K562 (cell line): ENCODE results near the gene P3H4. TPM values are rescaled to one million over a fixed set of nuclear protein-coding genes. Genes with fewer than 3 reads are reported as not detected.
A peak's percentile ranks its signal among the peaks of the same experiment; 100 is the strongest.

Experiments
- ATAC-seq: fragments of 200-7000 bp; cut with Tn5 transposase; 3 replicates; pipeline ENCODE4 v1.9.1; 2020; ENCODE audit warnings: moderate library complexity
- Bru-seq: library from RNA; stranded (reverse); fragments of 400-500 nt; gene quantifications from one replicate; lab custom pipeline; 2021; lab: Mats Ljungman, UMichigan
- BruChase-seq, 2 experiments: library from RNA; stranded (reverse); fragments of 400-500 nt; gene quantifications; one replicate each; lab custom pipeline; 2021; lab: Mats Ljungman, UMichigan
- BruUV-seq: library from RNA; stranded (reverse); fragments of 400-500 nt; replicated peaks from 2 replicates; lab custom pipeline; 2021; lab: Mats Ljungman, UMichigan
- CTCF ChIA-PET: fragments of 300-600 bp; formaldehyde crosslinking; extraction: SDS; loops from one replicate; lab custom pipeline; 2021; ENCODE audit warnings: low intra/inter-chr PET ratio; lab: Yijun Ruan, JAX
- POLR2A ChIA-PET: fragments of 300-600, 350-650 bp; sonication (Branson Sonifier 250); formaldehyde crosslinking; extraction: SDS; loops from one replicate; lab custom pipeline; 2021; ENCODE audit warnings: antibody characterized with exemption, inconsistent platforms; lab: Yijun Ruan, JAX
- DNase-seq, 4 experiments: peaks; one replicate each; pipeline versions ENCODE4 v3.0.0 to v3.0.0-alpha.2; 2011 to 2018; ENCODE audit warnings: low spot score in 3 of 4, mixed read lengths in 3 of 4; ENCODE audit errors: extremely low read depth in 1 of 4
- FAIRE-seq: peaks from 2 replicates; lab custom pipeline; 2011; peaks lifted over from hg19 to GRCh38; lab: Jason Lieb, UNC
- H2AFZ ChIP-seq: 2 replicates; pipeline ENCODE4 v1.6.0; 2011; ENCODE audit warnings: low read depth, low read length, control low read depth, inconsistent platforms
- H3K27ac ChIP-seq: fragments of 200-600 bp; 3 replicates; pipeline ENCODE4 v1.8.0; 2011; ENCODE audit warnings: low read depth, mild to moderate bottlenecking, control low read depth, inconsistent platforms, low read length, moderate library complexity, mixed read lengths; ENCODE audit errors: extremely low read depth
- H3K27me3 ChIP-seq, 2 experiments: fragments of 300-600 bp in 1 of 2; 2 replicates in 1 of 2; 3 replicates in 1 of 2; pipeline versions ENCODE4 v1.6.0 to v1.8.0; 2011; ENCODE audit warnings: inconsistent platforms in 2 of 2, low read length in 2 of 2, mild to moderate bottlenecking in 1 of 2, mixed read lengths in 1 of 2, moderate library complexity in 1 of 2; ENCODE audit not compliant: control insufficient read depth in 2 of 2, insufficient read depth in 2 of 2
- H3K36me3 ChIP-seq: fragments of 300-600 bp; 3 replicates; pipeline ENCODE4 v1.8.0; 2011; ENCODE audit warnings: mild to moderate bottlenecking, low read length, inconsistent platforms; ENCODE audit not compliant: control insufficient read depth, insufficient read depth
- H3K4me1 ChIP-seq, 2 experiments: fragments of 200-600 bp in 1 of 2; replicated peaks in 1 of 2; 2 replicates in 1 of 2; 3 replicates in 1 of 2; pipeline versions ENCODE4 v1.5.1 to v1.8.0; 2011; ENCODE audit warnings: inconsistent platforms in 2 of 2, low read length in 2 of 2, mild to moderate bottlenecking in 1 of 2, mixed read lengths in 1 of 2, moderate library complexity in 1 of 2; ENCODE audit not compliant: control insufficient read depth in 2 of 2, insufficient read depth in 2 of 2
- H3K4me2 ChIP-seq: 2 replicates; pipeline ENCODE4 v1.6.1; 2011; ENCODE audit warnings: low read length, control low read depth, inconsistent platforms, mixed read lengths; ENCODE audit not compliant: insufficient read depth
- H3K4me3 ChIP-seq: fragments of 200-600 bp; sonication (generic), shearing (Covaris generic); 2 replicates; pipeline ENCODE4 v1.5.1; 2016; ENCODE audit warnings: control low read depth, inconsistent platforms
- H3K79me2 ChIP-seq: fragments of 200-600 bp; 3 replicates; pipeline ENCODE4 v1.8.0; 2011; ENCODE audit warnings: low read length, inconsistent platforms; ENCODE audit not compliant: control insufficient read depth, insufficient read depth
- H3K9ac ChIP-seq, 2 experiments: 2 replicates each; pipeline versions ENCODE4 v1.6.0 to v1.6.1; 2011; ENCODE audit warnings: low read depth in 2 of 2, low read length in 2 of 2, control low read depth in 1 of 2, inconsistent platforms in 1 of 2, mild to moderate bottlenecking in 1 of 2, mixed read lengths in 1 of 2; ENCODE audit not compliant: insufficient read depth in 1 of 2
- H3K9me1 ChIP-seq: one replicate; pipeline ENCODE4 v1.6.0; 2011; ENCODE audit warnings: inconsistent platforms, mild to moderate bottlenecking, low read length, moderate library complexity; ENCODE audit not compliant: control insufficient read depth, insufficient read depth
- H3K9me3 ChIP-seq: replicated peaks from 2 replicates; pipeline ENCODE4 v1.5.1; 2011; ENCODE audit warnings: low read depth, low read length, inconsistent platforms; ENCODE audit not compliant: control insufficient read depth, insufficient read depth
- H4K20me1 ChIP-seq: replicated peaks from 2 replicates; pipeline ENCODE4 v1.6.1; 2011; ENCODE audit warnings: low read length, inconsistent platforms, mixed read lengths; ENCODE audit not compliant: control insufficient read depth, insufficient read depth
- ASH1L ChIP-seq: fragments of 450-650 bp; IDR thresholded peaks from 2 replicates; pipeline ENCODE4 v1.6.1; 2018; ENCODE audit warnings: borderline replicate concordance, mild to moderate bottlenecking, low read depth; ENCODE audit not compliant: partially characterized antibody
- BRD4 ChIP-seq: fragments of 200-600 bp; sonication (generic); IDR thresholded peaks from 2 replicates; pipeline ENCODE4 v1.6.1; 2017; ENCODE audit warnings: inconsistent platforms
- BRF1 ChIP-seq: IDR thresholded peaks from 3 replicates; pipeline ENCODE4 v1.6.1; 2011; ENCODE audit warnings: borderline replicate concordance, mild to moderate bottlenecking; ENCODE audit not compliant: insufficient read length; ENCODE audit errors: extremely low read depth
- CBX1 ChIP-seq: sonication (generic); IDR thresholded peaks from 2 replicates; pipeline ENCODE4 v1.6.1; 2016; ENCODE audit warnings: antibody characterized with exemption, low read depth, mild to moderate bottlenecking
- HIVEP1 ChIP-seq: fragments of 250-450 bp; sonication (Bioruptor Pico); IDR thresholded peaks from 2 replicates; pipeline ENCODE4 v1.4.0; 2020; ENCODE audit warnings: mild to moderate bottlenecking
- HNRNPLL ChIP-seq: fragments of 200-400 bp; formaldehyde crosslinking; IDR thresholded peaks from 2 replicates; pipeline ENCODE4 v1.6.1; 2017; ENCODE audit warnings: low read length, low read depth, mild to moderate bottlenecking; ENCODE audit not compliant: poor library complexity, severe bottlenecking
- LCOR ChIP-seq: sonication (generic); formaldehyde crosslinking; IDR thresholded peaks from 2 replicates; pipeline ENCODE4 v1.8.0; 2022; ENCODE audit warnings: mild to moderate bottlenecking, missing genetic modification reagents
- MTA1 ChIP-seq: fragments of 450-650 bp; IDR thresholded peaks from 2 replicates; pipeline ENCODE4 v1.6.1; 2017; ENCODE audit warnings: borderline replicate concordance
- NR3C1 ChIP-seq: sonication (generic); formaldehyde crosslinking; IDR thresholded peaks from 2 replicates; pipeline ENCODE4 v1.8.1; 2022; ENCODE audit warnings: missing genetic modification reagents
- PHF8 ChIP-seq: fragments of 200-600 bp; sonication (generic); IDR thresholded peaks from 2 replicates; pipeline ENCODE4 v1.6.1; 2012; ENCODE audit warnings: mixed run types, mild to moderate bottlenecking, inconsistent platforms, low read length, moderate library complexity, borderline replicate concordance
- SRSF1 ChIP-seq: fragments of 200-400 bp; formaldehyde crosslinking; IDR thresholded peaks from 2 replicates; pipeline ENCODE4 v1.6.1; 2017; ENCODE audit warnings: mild to moderate bottlenecking, low read depth, low read length, moderate library complexity
- TOE1 ChIP-seq, 2 experiments: fragments of 450-650 bp in 1 of 2; sonication (generic) in 1 of 2; formaldehyde crosslinking in 1 of 2; IDR thresholded peaks; 2 replicates each; pipeline versions ENCODE4 v1.7.1 to v1.8.0; 2016 to 2022; ENCODE audit warnings: borderline replicate concordance in 2 of 2, mild to moderate bottlenecking in 2 of 2, antibody characterized with exemption in 1 of 2, inconsistent platforms in 1 of 2, low read depth in 1 of 2, missing genetic modification reagents in 1 of 2, moderate library complexity in 1 of 2
- ZBTB7A ChIP-seq: IDR thresholded peaks from 2 replicates; pipeline ENCODE4 v1.6.1; 2011; ENCODE audit warnings: low read depth, mild to moderate bottlenecking, low read length, moderate library complexity, borderline replicate concordance; ENCODE audit not compliant: control insufficient read depth
- ZC3H4 ChIP-seq: sonication (generic); formaldehyde crosslinking; IDR thresholded peaks from 2 replicates; pipeline ENCODE4 v1.9.0; 2021; ENCODE audit warnings: missing genetic modification reagents, borderline replicate concordance
- ZNF695 ChIP-seq: fragments of 450-650 bp; formaldehyde crosslinking; IDR thresholded peaks from 2 replicates; pipeline ENCODE4 v1.4.0; 2020; ENCODE audit warnings: mild to moderate bottlenecking, moderate library complexity
- WGBS: fragments of 100-300 bp; shearing (Covaris generic); methylation state at CpG from one replicate; pipeline ENCODE4 v1.1.6; 2016; ENCODE audit warnings: low coverage, mixed read lengths; ENCODE audit not compliant: insufficient coverage; ENCODE audit errors: missing lambda C conversion rate; 5-methylcytosine and 5-hydroxymethylcytosine counted together
- in situ Hi-C: fragments of 300-500 bp; cut with MboI; formaldehyde crosslinking; loops from 4 replicates; pipeline ENCODE4 v1.15.0; 2018; ENCODE audit warnings: inconsistent platforms, mixed read lengths
- intact Hi-C: fragments of 100-400 bp; cut with micrococcal nuclease; formaldehyde crosslinking; loops from 2 replicates; pipeline ENCODE4 v1.14.2; 2022
- long read RNA-seq, 3 experiments: library from polyadenylated mRNA in 2 of 3; library from RNA in 1 of 3; unstranded in 2 of 3; stranded (forward) in 1 of 3; transcript quantifications; one replicate each; pipeline ENCODE4 v2.0.0, GENCODE V29; 2019 to 2022
- polyA minus RNA-seq, 3 experiments: library from RNA; depleted of rRNA, polyadenylated mRNA; stranded (reverse); fragments of >200 nt; gene quantifications; 2 replicates each; pipeline ENCODE4 v1.2.3, GENCODE V29; 2011
- polyA plus RNA-seq, 8 experiments: library from polyadenylated mRNA; depleted of rRNA in 4 of 8; stranded (reverse) in 5 of 8; unstranded in 3 of 8; fragments of >200 nt; fragmentation: Nextera tagmentation in 2 of 8; fragmentation: Illumina TruSeq in 1 of 8; extraction: Ambion mirVana in 2 of 8; extraction: Trizol in 1 of 8; gene quantifications; 2 replicates each; pipeline versions ENCODE4 v1.2.1 to v1.2.3, GENCODE V29; 2011 to 2014; ENCODE audit warnings: inconsistent platforms in 1 of 8, missing spikeins in 1 of 8
- total RNA-seq, 7 experiments: library from RNA; depleted of rRNA in 6 of 7; stranded (reverse); fragments of >200 nt in 6 of 7; fragmentation: Illumina TruSeq in 2 of 7; extraction: Trizol in 2 of 7; gene quantifications; 2 replicates each; pipeline versions ENCODE4 v1.2.1 to v1.2.3, GENCODE V29; 2011 to 2021; ENCODE audit warnings: low replicate concordance in 1 of 7
- TF ChIP-seq, protein P1 (sequence below): fragments of 250-450 bp; sonication (Bioruptor Pico); IDR thresholded peaks from 2 replicates; pipeline ENCODE4 v1.5.0; 2021

P3H4 gene
- 2.3 and 6.4 TPM in 2 replicates for total RNA-seq (2011; cell fraction: chromatin; rRNA removed; ENCODE audit: low replicate concordance)
- total RNA-seq (2011; cell fraction: nucleolus; rRNA removed): 5.1 and 7.0 TPM in 2 replicates
- 4.8 and 6.9 TPM in 2 replicates for total RNA-seq (2011; cell fraction: nucleoplasm; rRNA removed)
- total RNA-seq (2014; rRNA removed) (2.4 and 3.0 TPM in 2 replicates), total RNA-seq (2014; rRNA removed; fragmentation: Illumina TruSeq; extraction: Trizol) (0.26 and 0.69 TPM in 2 replicates), total RNA-seq (2015; rRNA removed; fragmentation: Illumina TruSeq; extraction: Trizol) (1.5 and 1.9 TPM in 2 replicates), total RNA-seq (2021) (1.9 and 2.4 TPM in 2 replicates), polyA plus RNA-seq (2011; rRNA removed) (1.0 and 1.2 TPM in 2 replicates), polyA plus RNA-seq (2014; fragmentation: Illumina TruSeq; extraction: Trizol) (0.95 and 1.00 TPM in 2 replicates), polyA plus RNA-seq (2014; fragmentation: Nextera tagmentation; extraction: Ambion mirVana) (under 1 TPM; 0.10 to 0.39 TPM), polyA plus RNA-seq (2014; rRNA removed) (3.3 and 3.7 TPM in 2 replicates), polyA minus RNA-seq (2011; rRNA and poly(A)+ RNA removed) (0.57 and 1.1 TPM in 2 replicates), Bru-seq, nascent RNA (percentile 39 among the genes with signal in this experiment), BruChase-seq, experiment 1, labeled RNA remaining after a 2-hour chase (percentile 34 among the genes with signal in this experiment), BruChase-seq, experiment 2, labeled RNA remaining after a 6-hour chase (percentile 36 among the genes with signal in this experiment)
- 1.4 and 2.5 TPM in 2 replicates for polyA plus RNA-seq (2011; cell fraction: cytosol; rRNA removed)
- polyA plus RNA-seq (2011; cell fraction: nucleus; rRNA removed): 0.88 and 1.4 TPM in 2 replicates
- 2.6 and 3.4 TPM in 2 replicates for polyA plus RNA-seq (2012)
- polyA minus RNA-seq (2011; cell fraction: cytosol; rRNA and poly(A)+ RNA removed): 1.8 and 2.3 TPM in 2 replicates
- 1.6 and 2.0 TPM in 2 replicates for polyA minus RNA-seq (2011; cell fraction: nucleus; rRNA and poly(A)+ RNA removed)
- long read RNA-seq, experiment 1, transcript P3H4-202 (8 exons, 2,601 nt): major isoform, 5 of 6 reads
- long read RNA-seq, experiment 1, partial matches to known transcripts: 1 of 6 reads
- long read RNA-seq, experiment 1, other reads (novel, unspliced or antisense): 0 of 6 reads
- long read RNA-seq, experiment 2, partial matches to known transcripts: 0 of 1 reads
- long read RNA-seq, experiment 2, other reads (novel, unspliced or antisense): 1 of 1 reads
- long read RNA-seq, experiment 3: 0 reads

DNA sequence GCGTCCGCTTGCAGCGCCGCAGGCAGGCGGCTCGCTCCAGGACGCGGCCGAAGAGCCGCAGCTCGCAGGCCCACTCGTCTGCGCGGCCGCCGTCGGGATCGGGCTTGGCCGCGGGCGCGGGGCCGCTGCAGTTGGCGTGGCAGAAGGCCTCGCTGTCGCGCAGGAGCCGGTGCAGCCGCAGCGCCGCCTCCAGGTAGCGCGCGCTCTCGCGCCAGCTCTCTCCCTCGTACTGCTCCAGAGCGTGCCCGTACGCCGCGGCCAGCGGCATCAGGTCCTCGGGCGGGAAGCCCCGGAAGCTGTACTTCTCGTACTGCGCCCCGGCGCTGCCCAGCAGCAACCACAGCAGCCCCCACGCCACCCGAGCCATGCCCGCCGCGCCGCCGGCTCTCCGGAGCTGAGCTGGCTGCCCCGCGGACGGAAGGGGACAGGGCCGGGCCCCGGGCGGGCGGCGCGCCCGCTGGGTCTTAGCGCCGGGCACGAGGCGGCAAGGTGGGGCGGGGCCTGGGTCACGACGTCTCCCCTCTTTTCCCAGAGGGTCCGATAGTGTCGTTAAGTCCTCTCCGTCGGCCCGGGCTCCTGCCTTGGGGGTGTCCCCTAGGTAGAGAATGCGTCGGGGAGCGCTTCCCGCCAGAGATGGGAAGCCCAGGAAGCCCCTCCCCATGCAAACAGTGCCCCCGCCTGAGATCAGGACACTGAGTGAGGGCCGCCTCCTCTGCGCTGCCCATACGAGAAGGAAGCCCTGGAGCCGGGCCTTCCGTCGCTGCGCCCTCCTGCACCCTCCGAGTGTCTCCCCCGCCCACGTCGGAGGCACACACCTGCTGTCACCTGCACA is at the start of gene P3H4:
P3H4 (minus strand) TSS at position 401 of the 832 bp plus-strand sequence; CDS start at position 367, 34 bp downstream.
- intact Hi-C loops: no loop called here
- TF ChIP-seq LCOR (no peak), TOE1 (IDR thresholded peaks at IDR 0.05; ENCODE audit: borderline replicate concordance) (no peak), TOE1 (CRISPR knock-in tag; IDR thresholded peaks at IDR 0.05; ENCODE audit: borderline replicate concordance, low read depth) (no peak), ZNF695 (no peak), BRD4 (no peak), ZC3H4 (CRISPR knock-in tag) (no peak), NR3C1 (no peak), ZBTB7A (no peak), MTA1 (no peak), BRF1 (no peak), CBX1 (0 out of 2 replicates have a peak, but pooled peaks have one; percentile 24), PHF8 (peak; percentile 55; the same call in 1 of the 2 replicates), SRSF1 (no peak), HNRNPLL (no peak), ASH1L (no peak), HIVEP1 (CRISPR knock-in tag) (no peak)
- TF ChIP-seq, protein P1, sequence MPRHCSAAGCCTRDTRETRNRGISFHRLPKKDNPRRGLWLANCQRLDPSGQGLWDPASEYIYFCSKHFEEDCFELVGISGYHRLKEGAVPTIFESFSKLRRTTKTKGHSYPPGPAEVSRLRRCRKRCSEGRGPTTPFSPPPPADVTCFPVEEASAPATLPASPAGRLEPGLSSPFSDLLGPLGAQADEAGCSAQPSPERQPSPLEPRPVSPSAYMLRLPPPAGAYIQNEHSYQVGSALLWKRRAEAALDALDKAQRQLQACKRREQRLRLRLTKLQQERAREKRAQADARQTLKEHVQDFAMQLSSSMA (CRISPR knock-in tag): no peak

More for the DNA sequence above, at the start of gene P3H4:
- DNase-seq (peak; percentile 69 to 73 (median 72)), ATAC-seq (peak; percentile 92), FAIRE-seq (no peak)
- ChIA-PET CTCF (interaction anchor here (0.6 to 1.0 kb wide), 2 partner anchors 73 to 82 kb away, joined by 3 to 4 read pairs; no protein-coding TSS in a partner anchor), POLR2A (interaction anchor here (0.5 to 1.3 kb wide), 8 partner anchors 14 to 295 kb away, joined by 3 to 6 read pairs (median 3); partner anchors contain the start of gene JUP)
- Histone ChIP-seq H3K9ac (peak within 1 kb of the TSS; percentile 54 to 91; a peak in 3 of 4 replicates), H3K4me2 (peak within 1 kb of the TSS; percentile 66), H3K27me3 (no peaks in the 10 kb centered on the region; a peak in 1 of 5 replicates), H2AFZ (peak within 1 kb of the TSS; percentile 86), H3K4me3 (peak within 1 kb of the TSS; percentile 52), H3K79me2 (no peaks in the 10 kb centered on the region), H3K9me1 (no peaks in the 10 kb centered on the region), H3K36me3 (no peaks in the 10 kb centered on the region), H4K20me1 (no peaks in the 10 kb centered on the region), H3K9me3 (no peaks in the 10 kb centered on the region), H3K27ac (0 out of 3 replicates have a peak within 1 kb of the TSS, but pooled peaks have one; percentile 22), H3K4me1 (peaks cover 2 to 27% of the 10 kb centered on the region in 2 experiments; a peak in 3 of 5 replicates)
- no TSS peak for BruUV-seq
- in situ Hi-C loops: no loop called here
- 30% methylated on average over 60 of the region's 96 CpGs for WGBS
